Neural cell (in vitro differentiated cells): ENCODE data around the gene USE1. TPM values are rescaled to one million over a fixed set of nuclear protein-coding genes. Genes with fewer than 3 reads are reported as not detected.

Experiments
- H2AFZ ChIP-seq: fragments of 200-600, 300-800 bp; sonication (generic), shearing (Covaris generic); 2 replicates; pipeline ENCODE4 v1.6.0; 2014; ENCODE audit warnings: low read depth, mild to moderate bottlenecking, antibody characterized with exemption, low read length, moderate library complexity
- H3F3A ChIP-seq: fragments of 200-600 bp; shearing (Covaris generic); 2 replicates; pipeline ENCODE4 v1.6.1; 2016; ENCODE audit warnings: mild to moderate bottlenecking, moderate library complexity, mixed read lengths, antibody characterized with exemption, low read length; ENCODE audit not compliant: insufficient read depth, poor library complexity, severe bottlenecking
- H3K27ac ChIP-seq: fragments of 200-600, 300-800 bp; sonication (generic), shearing (Covaris generic); 2 replicates; pipeline ENCODE4 v1.5.1; 2014; ENCODE audit warnings: mild to moderate bottlenecking, low read length, moderate library complexity
- H3K27me3 ChIP-seq: fragments of 300-800, 200-600 bp; sonication (generic), shearing (Covaris generic); 2 replicates; pipeline ENCODE4 v1.6.0; 2014; ENCODE audit warnings: mild to moderate bottlenecking, low read depth, low read length, moderate library complexity; ENCODE audit not compliant: insufficient read depth
- H3K36me3 ChIP-seq: fragments of 300-800, 200-600 bp; sonication (generic), shearing (Covaris generic); 2 replicates; pipeline ENCODE4 v1.5.1; 2014; ENCODE audit warnings: mild to moderate bottlenecking, antibody characterized with exemption, low read length, moderate library complexity; ENCODE audit not compliant: insufficient read depth
- H3K4me2 ChIP-seq: fragments of 300-800, 200-600 bp; sonication (generic), shearing (Covaris generic); 2 replicates; pipeline ENCODE4 v1.6.0; 2014; ENCODE audit warnings: mild to moderate bottlenecking, low read length
- H3K4me3 ChIP-seq: fragments of 300-800, 200-600 bp; sonication (generic), shearing (Covaris generic); 2 replicates; pipeline ENCODE4 v1.5.1; 2014; ENCODE audit warnings: mild to moderate bottlenecking, low read length, moderate library complexity
- H3K79me2 ChIP-seq: fragments of 200-600 bp; shearing (Covaris generic); replicated peaks from 2 replicates; pipeline ENCODE4 v1.6.0; 2014; ENCODE audit warnings: mild to moderate bottlenecking, low read length, moderate library complexity; ENCODE audit not compliant: insufficient read depth
- H3K9ac ChIP-seq: fragments of 300-800, 200-600 bp; sonication (generic), shearing (Covaris generic); 2 replicates; pipeline ENCODE4 v1.6.1; 2016; ENCODE audit warnings: mild to moderate bottlenecking, low read length, mixed read lengths
- H3K9me2 ChIP-seq: fragments of 200-600 bp; shearing (Covaris generic); 2 replicates; pipeline ENCODE4 v1.6.1; 2016; ENCODE audit warnings: mild to moderate bottlenecking, low read length, mixed read lengths; ENCODE audit not compliant: insufficient read depth
- H3K9me3 ChIP-seq: fragments of 200-600, 300-800 bp; sonication (generic), shearing (Covaris generic); 2 replicates; pipeline ENCODE4 v1.6.1; 2016; ENCODE audit warnings: mild to moderate bottlenecking, mixed run types, low read length, moderate library complexity, mixed read lengths
- H4K20me1 ChIP-seq: fragments of 200-600 bp; shearing (Covaris generic); 2 replicates; pipeline ENCODE4 v1.6.1; 2016; ENCODE audit warnings: mild to moderate bottlenecking, mixed run types; ENCODE audit not compliant: insufficient read depth
- CTCF ChIP-seq: fragments of 450-650 bp; IDR thresholded peaks from 2 replicates; pipeline ENCODE4 v1.5.1; 2014; ENCODE audit warnings: antibody characterized with exemption, mild to moderate bottlenecking, moderate library complexity; ENCODE audit not compliant: poor library complexity, severe bottlenecking
- EP300 ChIP-seq: fragments of 450-650 bp; conservative IDR thresholded peaks from 2 replicates; pipeline ENCODE4 v1.6.1; 2014; ENCODE audit warnings: antibody characterized with exemption, mild to moderate bottlenecking, moderate library complexity; ENCODE audit not compliant: poor library complexity, severe bottlenecking
- EZH2 ChIP-seq: fragments of 200-600, 300-800 bp; shearing (Covaris generic), sonication (generic); IDR thresholded peaks from 2 replicates; pipeline ENCODE4 v1.6.1; 2014; ENCODE audit warnings: antibody characterized with exemption, low read length, borderline replicate concordance, mild to moderate bottlenecking; ENCODE audit not compliant: insufficient read depth, poor library complexity, severe bottlenecking
- MXI1 ChIP-seq: fragments of 450-650 bp; conservative IDR thresholded peaks from 2 replicates; pipeline ENCODE4 v1.6.1; 2014; ENCODE audit warnings: antibody characterized with exemption, mild to moderate bottlenecking; ENCODE audit not compliant: poor library complexity, severe bottlenecking
- POLR2AphosphoS5 ChIP-seq: IDR thresholded peaks from 2 replicates; pipeline ENCODE4 v1.6.1; 2012
- RAD21 ChIP-seq: fragments of 450-650 bp; conservative IDR thresholded peaks from 2 replicates; pipeline ENCODE4 v1.6.1; 2014; ENCODE audit warnings: antibody characterized with exemption, mild to moderate bottlenecking, moderate library complexity
- REST ChIP-seq: IDR thresholded peaks from 2 replicates; pipeline ENCODE4 v1.6.1; 2012; ENCODE audit warnings: borderline replicate concordance
- SMC3 ChIP-seq: fragments of 450-650 bp; conservative IDR thresholded peaks from 2 replicates; pipeline ENCODE4 v1.6.1; 2014; ENCODE audit warnings: antibody characterized with exemption, mild to moderate bottlenecking, moderate library complexity; ENCODE audit not compliant: poor library complexity
- TAF1 ChIP-seq: IDR thresholded peaks from 2 replicates; pipeline ENCODE4 v1.6.1; 2012; ENCODE audit warnings: low read depth
- polyA plus RNA-seq: library from polyadenylated mRNA; depleted of rRNA; stranded (reverse); fragments of >200 nt; gene quantifications from 2 replicates; pipeline ENCODE4 v1.2.3, GENCODE V29; 2014

Gene USE1
- polyA plus RNA-seq, 1 donor from 2014 or later = 20.4 TPM

GRCh38 chr19:17255150-17255621 lies 40.0 kb downstream of the USE1 start:
- no peaks in the 10 kb centered on the region for H3K27me3 ChIP-seq
- TF ChIP-seq REST = no peak
- TF ChIP-seq EP300 = no peak
- no peak for TF ChIP-seq EZH2
- no peak for TF ChIP-seq RAD21
- TF ChIP-seq CTCF = no peak
- no peak for TF ChIP-seq SMC3
- TF ChIP-seq POLR2AphosphoS5 = no peak
- no peak for TF ChIP-seq MXI1
- TF ChIP-seq TAF1 = no peak
- H3F3A ChIP-seq = no peaks in the 10 kb centered on the region
- no peaks in the 10 kb centered on the region for H3K9me2 ChIP-seq
- no peak overlapping the region for H3K4me3 ChIP-seq
- H3K9me3 ChIP-seq = peaks cover 8% of the 10 kb centered on the region
- no peak overlapping the region for H3K27ac ChIP-seq
- H4K20me1 ChIP-seq = no peaks in the 10 kb centered on the region
- no peaks in the 10 kb centered on the region for H3K79me2 ChIP-seq
- H3K4me2 ChIP-seq = no peak overlapping the region
- H3K36me3 ChIP-seq = no peaks in the 10 kb centered on the region
- H3K9ac ChIP-seq = no peak overlapping the region
- no peak overlapping the region for H2AFZ ChIP-seq

GRCh38 chr19:17256130-17256529 lies 41.0 kb downstream of the USE1 start:
- Histone ChIP-seq H3K9me2 (no peaks in the 10 kb centered on the region), H3K4me2 (no peak overlapping the region), H3K9me3 (peaks cover 8% of the 10 kb centered on the region), H3K36me3 (no peaks in the 10 kb centered on the region), H3K9ac (no peak overlapping the region), H2AFZ (no peak overlapping the region), H3K79me2 (no peaks in the 10 kb centered on the region), H3K27me3 (no peaks in the 10 kb centered on the region), H3K27ac (no peak overlapping the region), H3K4me3 (no peak overlapping the region), H4K20me1 (no peaks in the 10 kb centered on the region), H3F3A (no peaks in the 10 kb centered on the region)
- no peak for TF ChIP-seq EZH2
- TF ChIP-seq TAF1 = no peak
- no peak for TF ChIP-seq POLR2AphosphoS5
- TF ChIP-seq CTCF = no peak
- TF ChIP-seq SMC3 = no peak
- no peak for TF ChIP-seq EP300
- no peak for TF ChIP-seq REST
